Measurements from ENCODE around the gene TMEM62. TPM values are rescaled to one million over a fixed set of nuclear protein-coding genes. Genes with fewer than 3 reads are reported as not detected.

Gene TMEM62
- total RNA-seq, 3 donors from 2014 or later = 43.2 to 61.6 (median 59.4) TPM

- Histone ChIP-seq H3K27me3 (no peaks in the 10 kb centered on the region), H3K9me3 (no peaks in the 10 kb centered on the region), H3K36me3 (no peaks in the 10 kb centered on the region), H3K4me3 (no peak overlapping the region), H3K4me1 (no peaks in the 10 kb centered on the region), H3K27ac (no peak overlapping the region)
- intact Hi-C loops (cut with DNase I; ENCODE audit: low total_unique reads) = no loop called here
- TF ChIP-seq POLR2AphosphoS5 (IDR thresholded peaks at IDR 0.05) (no peak), POLR2A (IDR thresholded peaks at IDR 0.05) (no peak)
- TF ChIP-seq, protein P1, sequence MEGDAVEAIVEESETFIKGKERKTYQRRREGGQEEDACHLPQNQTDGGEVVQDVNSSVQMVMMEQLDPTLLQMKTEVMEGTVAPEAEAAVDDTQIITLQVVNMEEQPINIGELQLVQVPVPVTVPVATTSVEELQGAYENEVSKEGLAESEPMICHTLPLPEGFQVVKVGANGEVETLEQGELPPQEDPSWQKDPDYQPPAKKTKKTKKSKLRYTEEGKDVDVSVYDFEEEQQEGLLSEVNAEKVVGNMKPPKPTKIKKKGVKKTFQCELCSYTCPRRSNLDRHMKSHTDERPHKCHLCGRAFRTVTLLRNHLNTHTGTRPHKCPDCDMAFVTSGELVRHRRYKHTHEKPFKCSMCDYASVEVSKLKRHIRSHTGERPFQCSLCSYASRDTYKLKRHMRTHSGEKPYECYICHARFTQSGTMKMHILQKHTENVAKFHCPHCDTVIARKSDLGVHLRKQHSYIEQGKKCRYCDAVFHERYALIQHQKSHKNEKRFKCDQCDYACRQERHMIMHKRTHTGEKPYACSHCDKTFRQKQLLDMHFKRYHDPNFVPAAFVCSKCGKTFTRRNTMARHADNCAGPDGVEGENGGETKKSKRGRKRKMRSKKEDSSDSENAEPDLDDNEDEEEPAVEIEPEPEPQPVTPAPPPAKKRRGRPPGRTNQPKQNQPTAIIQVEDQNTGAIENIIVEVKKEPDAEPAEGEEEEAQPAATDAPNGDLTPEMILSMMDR (IDR thresholded peaks at IDR 0.05) = no peak
- no peak for DNase-seq (ENCODE audit: low spot score in 2 of 2)
These were observed 38.9 kb upstream of the TMEM62 start for GRCh38 chr15:43094416-43095030.

- no peaks in the 10 kb centered on the region for H3K9me3 ChIP-seq
- no peak overlapping the region for H3K4me3 ChIP-seq
- no peaks in the 10 kb centered on the region for H3K27me3 ChIP-seq
- intact Hi-C loops (cut with DNase I; ENCODE audit: low total_unique reads) = no loop called here
- H3K4me1 ChIP-seq = no peaks in the 10 kb centered on the region
- H3K27ac ChIP-seq = no peak overlapping the region
- TF ChIP-seq, protein P1 (IDR thresholded peaks at IDR 0.05) = no peak
- no peak for TF ChIP-seq POLR2A (IDR thresholded peaks at IDR 0.05)
- TF ChIP-seq POLR2AphosphoS5 (IDR thresholded peaks at IDR 0.05) = no peak
- DNase-seq (ENCODE audit: low spot score in 2 of 2) = no peak
- no peaks in the 10 kb centered on the region for H3K36me3 ChIP-seq
These were observed 38.1 kb upstream of the TMEM62 start for GRCh38 chr15:43095243-43095642.

DNA sequence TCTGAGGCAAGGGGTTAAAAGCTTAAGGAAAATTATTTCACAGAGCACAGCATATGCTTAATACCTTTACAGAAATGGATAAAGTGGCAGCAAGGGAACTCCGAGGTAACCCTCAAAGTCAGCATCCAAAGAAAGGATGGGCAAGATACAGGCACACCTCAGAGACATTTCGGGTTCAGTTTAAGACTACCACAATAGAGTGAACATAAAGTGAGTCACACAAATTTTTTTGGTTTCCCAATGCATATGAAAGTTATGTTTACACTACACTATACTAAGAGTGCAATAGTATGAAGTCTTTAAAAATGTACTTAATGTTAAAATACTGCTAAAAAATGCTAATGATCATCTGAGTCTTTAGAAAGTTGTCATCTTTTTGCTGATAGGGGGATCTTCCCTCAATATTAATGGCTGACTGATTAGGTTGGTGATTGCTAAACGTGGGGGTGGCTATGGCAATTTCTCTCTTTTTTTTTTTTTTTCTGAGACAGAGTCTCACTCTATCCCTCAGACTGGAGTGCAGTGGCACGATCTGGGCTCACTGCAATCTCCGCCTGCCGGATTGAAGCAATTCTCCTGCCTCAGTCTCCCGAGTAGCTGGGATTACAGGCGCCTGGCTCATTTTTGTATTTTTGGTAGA lies 37.6 kb upstream of the TMEM62 start:
- Histone ChIP-seq H3K9me3 (no peaks in the 10 kb centered on the region), H3K27me3 (no peaks in the 10 kb centered on the region), H3K27ac (no peak overlapping the region), H3K36me3 (no peaks in the 10 kb centered on the region), H3K4me3 (no peak overlapping the region), H3K4me1 (no peaks in the 10 kb centered on the region)
- no peak for DNase-seq (ENCODE audit: low spot score in 2 of 2)
- intact Hi-C loops (cut with DNase I; ENCODE audit: low total_unique reads) = no loop called here
- TF ChIP-seq, protein P1 (IDR thresholded peaks at IDR 0.05) = no peak
- TF ChIP-seq POLR2A (IDR thresholded peaks at IDR 0.05) (no peak), POLR2AphosphoS5 (IDR thresholded peaks at IDR 0.05) (no peak)

DNA sequence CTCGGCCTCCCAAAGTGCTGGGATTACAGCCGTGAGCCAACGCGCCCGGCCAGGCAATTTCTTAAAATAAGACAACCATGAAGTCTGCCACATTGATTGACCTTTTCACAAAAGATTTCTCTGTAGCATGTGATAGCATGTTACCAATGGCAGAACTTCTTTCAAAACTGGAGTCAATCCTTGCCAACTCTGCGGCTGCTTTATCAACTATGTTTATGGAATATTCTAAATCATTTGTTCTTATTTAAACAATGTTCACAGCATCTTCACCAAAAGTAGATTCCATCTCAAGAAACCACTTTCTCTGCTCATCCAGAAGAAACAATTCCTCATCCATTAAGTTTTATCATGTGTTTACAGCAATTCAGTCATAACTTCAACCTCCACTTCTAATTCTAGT lies 37.0 kb upstream of the TMEM62 start:
- no peak for TF ChIP-seq POLR2A (IDR thresholded peaks at IDR 0.05)
- TF ChIP-seq, protein P1 (IDR thresholded peaks at IDR 0.05) = no peak
- Histone ChIP-seq H3K4me1 (no peaks in the 10 kb centered on the region), H3K4me3 (no peak overlapping the region), H3K27me3 (no peaks in the 10 kb centered on the region), H3K36me3 (no peaks in the 10 kb centered on the region), H3K9me3 (no peaks in the 10 kb centered on the region), H3K27ac (no peak overlapping the region)
- DNase-seq (ENCODE audit: low spot score in 2 of 2) = no peak
- intact Hi-C loops (cut with DNase I; ENCODE audit: low total_unique reads) = no loop called here

GRCh38 chr15:43099105-43099845 lies 34.1 kb upstream of the TMEM62 start:
- TF ChIP-seq POLR2AphosphoS5 (IDR thresholded peaks at IDR 0.05) = no peak
- TF ChIP-seq, protein P1 (IDR thresholded peaks at IDR 0.05) = no peak
- TF ChIP-seq POLR2A (IDR thresholded peaks at IDR 0.05) = no peak
- H3K36me3 ChIP-seq = no peaks in the 10 kb centered on the region
- H3K4me1 ChIP-seq = peaks cover 0 to 5% of the 10 kb centered on the region in 2 donors
- no peak overlapping the region for H3K4me3 ChIP-seq
- H3K9me3 ChIP-seq = no peaks in the 10 kb centered on the region
- intact Hi-C loops (cut with DNase I; ENCODE audit: low total_unique reads) = no loop called here
- no peaks in the 10 kb centered on the region for H3K27me3 ChIP-seq
- DNase-seq (ENCODE audit: low spot score in 2 of 2) = no peak
- H3K27ac ChIP-seq = no peak overlapping the region
